ENCODE results near the gene TCAP.

TCAP gene, protein sequence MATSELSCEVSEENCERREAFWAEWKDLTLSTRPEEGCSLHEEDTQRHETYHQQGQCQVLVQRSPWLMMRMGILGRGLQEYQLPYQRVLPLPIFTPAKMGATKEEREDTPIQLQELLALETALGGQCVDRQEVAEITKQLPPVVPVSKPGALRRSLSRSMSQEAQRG

DNA sequence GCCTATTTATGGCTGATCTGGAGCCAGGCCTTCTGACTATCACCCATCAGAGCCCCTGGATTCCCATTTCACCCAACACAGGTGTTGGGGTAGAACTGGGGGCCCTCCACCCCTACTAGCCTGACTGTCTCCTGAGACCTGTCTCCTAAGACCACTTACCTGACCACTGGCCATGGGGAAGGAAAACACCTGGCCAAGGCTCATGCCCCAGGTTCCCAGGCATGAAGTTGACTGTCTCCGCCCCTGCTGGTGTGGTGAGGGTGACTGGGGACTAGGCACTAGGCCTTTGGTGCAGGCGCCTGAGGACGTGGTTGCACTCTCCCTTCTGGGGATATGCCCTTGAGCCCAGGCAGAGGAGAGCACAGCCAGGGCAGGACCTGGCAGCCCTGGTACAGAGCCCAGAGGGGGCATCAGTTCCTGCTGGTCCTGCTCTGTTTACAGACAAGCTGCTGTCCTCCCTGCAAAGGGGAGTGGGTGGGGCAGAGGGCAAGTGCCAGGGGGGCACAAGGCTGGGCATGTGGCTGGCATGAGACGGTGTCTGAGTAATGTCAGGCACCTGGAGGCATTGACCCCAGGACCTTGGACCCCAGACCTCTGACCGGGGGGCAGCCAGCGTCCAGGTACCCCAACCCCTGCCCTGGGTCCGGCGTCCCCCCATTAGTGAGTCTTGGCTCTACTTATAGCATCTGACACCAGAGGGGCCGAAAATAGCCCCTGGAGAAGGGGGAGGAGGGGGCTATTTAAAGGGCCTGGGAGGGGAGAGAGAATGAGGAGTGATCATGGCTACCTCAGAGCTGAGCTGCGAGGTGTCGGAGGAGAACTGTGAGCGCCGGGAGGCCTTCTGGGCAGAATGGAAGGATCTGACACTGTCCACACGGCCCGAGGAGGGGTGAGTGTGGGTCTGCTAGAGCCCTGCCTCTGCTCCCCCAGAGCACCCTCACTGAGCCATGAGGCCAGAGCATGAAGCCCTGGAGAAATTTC is at the start of gene TCAP:
TCAP (plus strand) TSS at position 769 of the 981 bp plus-strand sequence; CDS start at position 780, 11 bp downstream.
- DNase-seq (ENCODE audit: low read depth, low spot score): no peak

DNA sequence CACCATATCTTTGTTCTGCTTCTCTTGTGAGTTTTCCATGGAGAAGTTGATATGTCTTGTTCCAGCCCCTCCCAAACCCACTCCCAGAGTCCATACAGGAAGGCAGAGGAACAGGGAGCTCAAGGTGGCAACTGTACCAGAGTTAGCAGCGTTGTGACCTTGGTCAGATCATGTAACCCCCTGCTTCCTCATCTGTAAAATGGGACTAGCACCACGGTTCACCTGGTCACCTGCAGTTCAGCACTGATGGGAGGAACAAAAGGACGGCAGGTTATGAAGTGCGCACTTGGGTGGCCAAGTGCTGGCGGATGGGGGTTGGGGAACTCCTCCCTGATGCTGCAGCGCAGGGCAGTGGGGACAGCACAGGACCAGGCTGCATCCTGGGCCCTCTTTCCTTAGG is 49.7 kb upstream of the TCAP start:
- DNase-seq (ENCODE audit: low read depth, low spot score): no peak

DNA sequence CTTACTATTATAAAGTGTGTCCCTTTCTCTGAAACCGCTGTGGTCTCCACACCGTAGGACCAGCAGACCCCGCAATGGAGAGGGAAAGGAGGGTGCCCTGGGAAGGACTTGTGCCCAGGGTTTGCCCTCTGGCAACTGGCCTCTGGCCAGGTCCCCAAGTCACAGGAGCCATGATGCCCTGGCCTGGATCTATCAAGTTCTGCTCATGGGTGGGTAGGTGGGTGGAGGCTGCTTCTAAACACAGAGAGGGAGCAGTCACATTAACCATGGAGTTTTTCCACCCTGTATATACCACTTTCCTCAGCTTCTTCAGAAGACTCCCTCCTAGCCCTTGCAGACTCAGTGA is 48.1 kb upstream of the TCAP start:
- no peak for DNase-seq (ENCODE audit: low read depth, low spot score)

DNA sequence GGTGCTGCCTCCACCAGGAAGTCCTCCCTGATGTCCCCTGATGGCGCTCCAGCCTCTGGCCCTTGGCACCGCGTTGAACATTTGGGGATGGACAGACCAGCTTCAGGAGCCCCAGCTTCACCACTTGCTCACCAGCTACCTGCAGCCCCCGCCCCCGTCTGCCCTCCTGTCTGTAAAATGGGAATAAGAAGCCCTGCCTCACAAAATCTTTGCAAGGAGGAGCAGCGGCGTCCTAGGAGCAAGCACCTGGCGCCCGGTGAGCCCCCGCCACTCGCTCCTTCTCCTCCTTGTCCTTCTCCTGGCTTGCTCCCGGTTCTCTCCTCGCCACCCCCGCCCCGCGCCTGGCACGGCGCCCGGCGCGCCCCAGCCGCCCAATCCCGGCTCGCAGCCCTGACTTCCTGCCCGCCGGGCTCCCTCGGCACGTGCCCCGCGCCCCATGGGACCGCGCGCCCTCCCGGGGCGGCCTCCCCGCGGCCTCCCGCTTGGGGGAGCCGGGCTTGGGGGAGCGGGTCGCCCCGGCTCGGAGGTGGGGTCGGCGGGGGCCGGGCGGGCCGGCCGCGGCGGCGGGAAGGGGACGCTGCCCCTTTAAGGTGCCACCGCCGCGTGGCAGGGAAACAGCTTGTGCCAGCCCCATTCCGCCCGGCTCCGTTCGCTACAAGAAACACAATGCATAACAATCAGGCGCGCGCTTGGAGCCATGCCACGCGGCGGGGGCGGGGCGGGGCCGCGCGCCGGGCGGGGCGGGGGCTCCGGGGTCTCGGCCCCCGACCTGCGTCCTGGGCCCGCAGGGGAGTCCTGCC is 47.5 kb upstream of the TCAP start:
- no peak for DNase-seq (ENCODE audit: low read depth, low spot score)

DNA sequence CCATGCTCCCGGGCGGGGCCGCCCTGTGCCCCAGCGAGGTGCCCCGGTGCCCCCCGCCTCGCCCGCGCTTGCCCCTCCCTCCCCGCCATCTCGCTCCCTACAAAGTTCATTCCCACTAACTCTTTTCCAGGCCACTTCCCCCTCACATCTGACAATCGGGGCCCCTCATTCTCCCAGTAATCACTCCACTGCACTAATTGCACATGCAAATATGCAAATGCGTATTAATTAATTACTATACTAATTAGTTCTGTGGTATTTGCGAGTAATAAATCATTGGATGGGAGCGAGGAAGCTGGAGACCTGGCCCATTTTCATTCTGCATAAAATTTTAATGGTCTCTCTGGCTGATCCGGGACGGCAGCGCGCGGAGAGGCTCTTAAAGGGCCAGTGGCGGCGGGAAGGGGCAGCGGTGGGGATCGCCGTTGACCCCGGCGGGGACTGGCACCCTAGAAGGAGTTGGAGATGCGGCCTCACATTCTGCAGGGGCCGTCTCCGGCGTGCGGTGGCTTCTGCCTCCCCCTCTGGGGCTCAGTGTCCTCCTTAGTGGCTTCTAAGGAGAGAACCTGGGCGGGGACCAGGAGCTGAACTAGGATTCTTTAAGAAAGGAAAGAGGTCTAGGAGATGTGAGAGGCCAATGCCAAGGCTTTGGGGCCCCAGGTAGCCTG is 46.8 kb upstream of the TCAP start:
- no peak for DNase-seq (ENCODE audit: low read depth, low spot score)

DNA sequence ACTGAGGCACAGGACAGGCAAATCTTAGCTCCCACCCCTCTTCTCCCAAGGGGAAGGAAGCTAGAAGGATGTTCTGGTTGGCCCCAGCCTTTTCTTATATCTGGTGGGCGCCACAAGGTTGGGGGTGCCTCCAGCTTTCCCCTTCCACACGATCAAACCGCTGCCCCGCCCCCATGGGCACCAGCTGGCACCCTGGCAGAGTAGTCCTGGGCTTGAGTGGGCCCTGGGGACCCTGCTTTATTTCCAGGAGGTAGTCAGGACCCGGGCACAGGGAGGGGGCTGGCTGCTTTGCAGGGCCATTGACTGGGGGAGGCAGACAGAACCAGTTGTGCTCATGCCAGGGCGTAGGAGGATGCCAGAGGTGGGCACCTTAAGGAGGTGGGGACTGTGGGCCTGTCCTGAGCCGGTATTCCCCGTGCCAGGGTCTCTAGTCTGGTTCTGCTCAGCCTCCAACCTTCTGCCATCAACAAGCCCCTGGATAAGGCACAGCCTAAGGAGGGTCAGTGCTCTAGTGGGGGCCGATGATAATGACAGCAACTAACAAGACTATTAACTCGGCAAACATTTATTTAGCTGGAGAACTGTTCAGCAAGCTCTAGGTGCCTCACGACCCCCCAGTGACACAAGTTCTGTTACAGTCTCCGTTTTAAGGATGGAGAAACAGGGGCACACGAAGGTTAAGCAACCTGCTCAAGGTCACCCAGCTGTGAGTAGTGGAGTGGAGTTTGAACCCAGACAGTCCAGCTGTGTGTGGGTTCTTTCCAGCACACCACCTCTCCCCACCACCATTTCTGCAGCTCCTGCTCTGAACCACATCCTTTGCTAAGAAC is 46.0 kb upstream of the TCAP start:
- no peak for DNase-seq (ENCODE audit: low read depth, low spot score)

DNA sequence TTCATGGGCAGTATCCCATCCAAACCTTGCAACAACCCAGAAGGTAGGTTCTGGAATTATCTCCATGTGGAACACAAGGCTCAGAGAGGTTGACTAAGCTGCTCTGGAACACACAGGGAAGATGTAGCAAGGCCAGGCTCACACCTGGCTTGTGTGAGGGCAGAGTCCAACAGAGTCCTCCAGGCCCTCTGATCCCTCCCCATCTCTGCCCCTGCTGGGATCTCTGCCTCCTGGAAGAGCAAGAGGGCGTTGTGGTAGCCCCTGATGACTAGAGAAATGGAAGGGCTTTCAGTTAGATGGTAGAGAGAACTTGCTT is 45.4 kb upstream of the TCAP start:
- no peak for DNase-seq (ENCODE audit: low read depth, low spot score)

DNA sequence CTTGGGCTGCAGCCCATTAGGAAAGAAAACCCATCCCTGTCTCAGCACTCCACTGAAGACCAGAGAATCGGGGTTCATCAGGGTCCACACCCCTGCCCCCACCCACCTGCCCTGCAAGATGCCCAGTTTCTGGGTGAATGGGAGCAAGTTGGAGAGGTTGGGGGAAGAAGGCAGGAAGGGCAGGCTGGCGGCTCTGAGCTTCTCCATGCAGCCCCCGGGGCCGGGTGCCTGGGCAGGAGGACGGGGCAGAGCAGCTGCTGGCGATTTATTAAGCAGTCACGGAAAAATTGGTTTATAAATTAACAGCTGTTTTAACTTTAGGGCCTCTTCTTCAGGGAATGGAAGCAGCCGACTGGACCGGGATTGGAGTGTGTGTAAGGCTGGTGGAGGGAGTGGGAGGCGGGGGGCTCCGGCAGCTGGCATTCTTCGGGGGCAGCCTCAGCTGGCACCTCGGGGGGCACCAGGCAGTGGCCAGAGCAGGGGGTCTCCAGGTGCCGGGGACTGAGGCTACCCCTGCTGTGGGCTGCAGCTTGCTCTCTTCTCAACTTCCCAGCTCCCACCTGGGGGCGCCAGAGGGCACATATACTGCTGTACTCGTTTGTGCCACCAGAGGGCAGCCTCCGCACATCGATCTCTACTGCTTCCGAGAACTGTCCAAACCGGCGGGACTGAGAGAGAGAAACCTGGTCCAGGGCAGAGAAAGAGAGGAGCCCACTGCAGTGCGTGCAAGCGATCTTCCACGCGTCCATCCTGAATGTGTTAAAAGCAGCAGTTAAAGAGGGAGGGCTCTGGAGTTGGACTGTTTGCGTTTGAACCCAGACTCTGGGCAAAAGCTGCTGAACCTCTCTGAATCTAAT is 43.4 kb upstream of the TCAP start:
- DNase-seq (ENCODE audit: low read depth, low spot score): no peak

DNA sequence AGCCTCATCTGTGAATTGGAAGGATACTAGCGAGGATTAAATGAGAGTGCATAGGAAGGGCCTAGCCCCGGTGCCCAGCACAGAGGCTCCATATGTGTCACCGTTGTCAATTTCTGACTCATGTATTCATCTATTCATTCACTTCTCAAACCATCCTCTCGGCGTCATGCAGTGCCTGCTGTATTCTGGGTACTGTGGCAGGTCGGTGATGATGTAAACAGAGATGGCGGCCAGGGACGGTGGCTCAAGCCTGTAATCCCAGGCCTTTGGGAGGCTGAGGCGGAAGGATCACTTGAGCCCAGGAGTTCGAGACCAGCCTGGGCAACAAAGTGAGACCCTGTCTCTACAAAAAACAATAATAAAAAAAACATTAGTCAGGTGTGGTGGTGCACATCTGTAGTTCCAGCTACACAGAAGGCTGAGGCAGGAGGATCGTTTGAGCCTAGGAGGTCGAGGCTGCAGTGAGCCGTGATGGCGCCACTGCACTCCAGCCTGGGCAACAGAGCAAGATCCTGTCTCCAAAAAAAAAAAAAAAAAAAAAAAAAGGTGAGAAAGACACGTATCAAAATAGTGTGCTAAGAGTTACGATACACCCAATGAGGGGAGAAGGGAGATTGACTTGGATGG is 42.7 kb upstream of the TCAP start:
- no peak for DNase-seq (ENCODE audit: low read depth, low spot score)

DNA sequence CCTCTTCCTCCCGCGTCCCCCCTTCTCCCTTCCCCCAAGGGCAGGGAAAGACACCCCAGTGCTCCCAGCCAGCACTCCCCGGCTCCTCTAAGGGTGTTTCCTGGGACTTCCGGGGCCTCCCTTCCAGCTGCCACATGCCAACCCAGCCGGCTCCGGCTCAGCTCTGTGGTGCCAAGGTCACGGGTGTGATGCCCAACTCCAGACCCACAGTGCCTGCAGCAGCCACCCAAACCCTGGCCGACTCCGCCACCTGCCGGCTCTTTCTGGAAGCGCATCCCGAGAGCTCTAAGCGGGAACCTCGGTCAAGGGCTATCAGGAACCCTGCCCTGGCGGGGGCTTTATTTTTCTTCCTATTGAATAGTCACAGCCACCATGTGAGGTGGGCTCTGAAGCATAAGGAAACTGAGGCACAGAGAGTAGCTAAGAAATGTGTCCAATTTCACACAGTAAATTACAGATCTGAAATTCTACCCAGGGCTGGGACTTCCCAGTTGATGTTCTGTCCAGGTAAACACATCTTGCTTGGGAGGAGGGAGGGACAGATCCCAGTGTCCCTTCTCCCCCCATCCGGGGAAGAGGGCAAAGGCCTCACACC is 41.7 kb upstream of the TCAP start:
- no peak for DNase-seq (ENCODE audit: low read depth, low spot score)

DNA sequence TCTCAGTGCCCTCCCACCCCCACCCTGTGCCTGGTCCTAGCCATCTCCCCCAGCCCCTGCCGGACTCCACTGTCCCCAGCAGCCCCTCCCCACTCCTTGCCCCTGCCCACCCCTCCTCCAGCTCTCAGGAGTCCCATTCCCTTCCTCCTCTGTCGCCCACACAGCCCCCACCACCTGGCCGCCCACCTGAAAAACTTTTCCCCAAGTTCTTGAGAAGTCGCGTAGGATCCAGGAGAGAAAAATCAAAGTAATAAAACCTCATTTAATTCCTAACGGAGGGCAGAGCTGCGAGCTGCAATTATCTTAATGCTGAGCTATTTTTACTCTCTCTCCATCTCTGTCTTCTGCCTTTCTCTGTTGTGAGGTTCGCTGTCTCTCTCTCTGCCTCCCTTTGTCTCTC is 40.8 kb upstream of the TCAP start:
- DNase-seq (ENCODE audit: low read depth, low spot score): no peak

DNA sequence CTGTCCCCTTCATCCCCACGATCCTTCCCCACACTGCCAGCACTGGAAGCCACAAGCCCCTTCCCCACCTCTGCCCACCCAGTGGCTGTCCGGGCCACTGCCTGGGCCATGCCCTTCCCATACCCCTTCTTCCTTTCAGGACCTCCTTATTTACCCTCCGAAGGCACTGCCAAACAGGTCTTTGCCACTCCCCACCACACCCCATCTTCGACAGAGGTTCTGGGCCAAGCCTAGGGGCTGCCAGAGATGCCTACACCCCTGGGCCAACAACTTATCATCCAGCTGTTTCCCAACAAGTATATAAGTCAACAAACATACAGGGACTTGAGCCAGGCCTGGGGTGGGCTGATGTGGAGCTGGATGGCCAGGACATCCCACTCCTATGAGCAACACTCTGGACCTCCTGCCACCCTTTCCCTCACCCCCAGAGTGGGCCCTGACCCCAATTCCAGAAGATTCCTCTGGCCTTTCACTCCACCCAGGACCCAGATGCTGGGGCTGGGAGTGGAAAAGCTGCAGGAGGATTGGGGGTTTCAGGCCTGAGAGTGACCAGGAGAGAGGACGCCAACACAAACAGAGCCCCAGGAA is 39.9 kb upstream of the TCAP start:
- no peak for DNase-seq (ENCODE audit: low read depth, low spot score)

DNA sequence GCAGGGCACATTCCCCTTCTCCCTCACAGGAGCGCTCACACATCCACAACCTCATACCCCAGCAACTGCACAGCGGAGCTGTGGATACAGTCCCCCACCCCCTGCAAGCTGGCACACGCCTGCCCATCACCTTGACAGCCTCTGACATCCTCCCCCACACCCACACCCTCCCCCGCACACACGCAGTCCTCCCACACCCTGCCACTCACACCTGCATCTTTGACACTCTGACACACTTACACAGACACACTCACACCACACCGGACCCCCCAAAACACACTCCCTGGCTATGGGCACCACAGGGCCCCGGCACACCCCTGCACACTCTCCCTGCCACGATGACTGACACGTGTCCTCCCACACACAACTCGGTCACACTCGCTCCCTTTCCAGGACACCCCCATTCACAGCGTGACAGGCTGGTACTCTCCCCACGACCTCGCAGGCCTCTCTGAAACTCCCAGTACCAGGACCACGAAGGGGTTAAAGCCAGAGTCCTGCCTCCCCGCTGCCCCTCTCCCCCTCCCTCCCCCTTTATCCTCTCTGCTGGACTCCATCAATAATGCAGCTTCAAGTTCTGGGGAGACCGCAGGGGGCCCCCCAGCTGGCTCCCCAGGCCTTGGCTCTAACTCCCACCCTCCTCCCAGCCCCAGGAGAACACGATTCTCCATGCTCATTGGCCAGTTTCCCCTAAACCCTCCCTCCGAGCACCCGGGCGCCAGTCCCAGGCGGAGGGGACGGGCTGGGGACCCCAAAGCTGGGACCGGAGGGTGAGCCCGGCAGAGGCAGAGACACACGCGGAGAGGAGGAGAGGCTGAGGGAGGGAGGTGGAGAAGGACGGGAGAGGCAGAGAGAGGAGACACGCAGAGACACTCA is 38.7 kb upstream of the TCAP start, which contains the start of gene PPP1R1B:
PPP1R1B (plus strand) TSS at position 782 of the 876 bp plus-strand sequence. CDS start 441 bp downstream, outside the sequence.
- DNase-seq (ENCODE audit: low read depth, low spot score): no peak

DNA sequence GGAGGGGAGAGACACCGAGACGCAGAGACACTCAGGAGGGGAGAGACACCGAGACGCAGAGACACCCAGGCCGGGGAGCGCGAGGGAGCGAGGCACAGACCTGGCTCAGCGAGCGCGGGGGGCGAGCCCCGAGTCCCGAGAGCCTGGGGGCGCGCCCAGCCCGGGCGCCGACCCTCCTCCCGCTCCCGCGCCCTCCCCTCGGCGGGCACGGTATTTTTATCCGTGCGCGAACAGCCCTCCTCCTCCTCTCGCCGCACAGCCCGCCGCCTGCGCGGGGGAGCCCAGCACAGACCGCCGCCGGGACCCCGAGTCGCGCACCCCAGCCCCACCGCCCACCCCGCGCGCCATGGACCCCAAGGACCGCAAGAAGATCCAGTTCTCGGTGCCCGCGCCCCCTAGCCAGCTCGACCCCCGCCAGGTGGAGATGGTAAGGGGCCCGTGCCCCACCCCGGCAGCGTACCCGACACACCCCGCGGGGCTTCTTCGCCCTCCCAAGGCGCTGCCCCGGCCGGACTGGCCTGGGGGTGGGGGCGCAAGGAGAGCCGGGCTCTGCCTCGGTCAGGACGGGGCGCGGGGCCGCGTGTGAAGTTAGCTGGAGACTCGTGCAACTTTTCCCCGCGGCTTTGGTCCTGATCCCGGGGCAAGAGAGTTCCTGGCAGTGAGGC is 38.0 kb upstream of the TCAP start:
- no peak for DNase-seq (ENCODE audit: low read depth, low spot score)

DNA sequence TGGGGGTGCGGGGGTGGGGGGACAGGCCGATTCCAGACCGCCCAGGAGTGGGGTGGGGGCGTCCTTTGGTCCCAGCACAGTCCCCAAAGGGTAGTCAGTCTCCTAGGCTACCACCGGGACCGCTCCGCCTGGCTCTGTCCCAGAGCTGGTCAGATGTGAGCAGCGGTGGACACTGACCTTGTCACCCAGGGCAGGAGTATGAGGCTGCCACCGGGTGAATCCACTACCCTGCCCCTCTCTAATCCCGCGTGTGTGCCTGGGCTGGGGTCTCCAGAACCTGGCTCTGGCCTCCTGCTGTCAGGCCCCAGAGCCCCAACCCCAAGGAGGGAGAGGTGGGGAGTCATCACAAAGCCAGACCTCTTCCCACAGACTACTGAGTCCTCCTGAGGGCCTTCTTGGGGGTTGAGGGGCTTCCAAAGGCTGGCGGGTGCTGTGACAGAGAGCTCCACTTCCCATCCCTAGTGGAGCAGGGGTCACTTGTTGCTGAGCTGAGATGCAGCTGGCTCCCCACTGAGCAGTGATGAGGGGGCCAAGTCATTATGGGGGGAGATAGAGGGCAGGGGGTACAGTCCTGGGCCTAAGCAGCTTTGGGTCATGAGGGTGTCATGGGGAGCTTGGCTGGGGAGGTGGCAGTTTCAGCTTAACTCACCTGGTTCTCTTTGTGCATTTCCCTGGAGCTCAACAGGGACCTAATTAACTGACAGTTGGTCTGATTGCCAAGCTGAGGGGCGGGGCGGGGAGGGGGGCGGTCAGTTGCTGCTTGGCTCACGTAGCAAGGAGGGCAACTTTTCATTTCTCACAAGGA is 37.2 kb upstream of the TCAP start:
- no peak for DNase-seq (ENCODE audit: low read depth, low spot score)

Measured in iPS DF 19.7 (cell line).